Inferior parietal cortex (tissue), 1 donor: Measurements from ENCODE around the gene SLC22A1.
"Not testable (repeated sequence)": the region's sequence is repeated elsewhere in the genome, so short reads cannot be mapped to it uniquely, and the experiment has no call there.

ENCODE experiments used
- DNase-seq: peaks from one replicate; pipeline ENCODE4 v3.0.0-alpha.2; 2016; ENCODE audit errors: extremely low spot score

The SLC22A1 gene

DNA sequence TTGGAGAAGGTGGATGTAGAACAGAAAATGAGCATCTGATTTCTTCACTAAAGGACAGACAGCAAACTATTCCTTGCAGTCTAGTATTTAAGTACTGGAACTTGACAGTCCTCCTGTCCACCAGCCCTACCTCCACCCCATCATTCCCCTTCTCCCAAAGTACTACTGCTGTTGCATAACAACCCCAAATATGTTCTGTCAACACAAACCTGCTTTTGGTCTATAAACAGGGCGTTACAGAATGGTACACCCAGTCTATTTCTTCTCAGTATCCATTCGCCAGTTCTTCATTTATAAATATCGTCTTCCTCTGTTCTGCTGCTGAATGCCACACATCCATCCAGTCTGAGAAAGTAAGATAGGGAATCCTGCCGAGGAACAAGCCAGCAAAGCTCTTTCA is 27.7 kb upstream of the SLC22A1 start:
- DNase-seq = no peak

- DNase-seq = no peak
Observed at GRCh38 chr6:160095146-160095845, 26.3 kb upstream of the SLC22A1 start.

DNA sequence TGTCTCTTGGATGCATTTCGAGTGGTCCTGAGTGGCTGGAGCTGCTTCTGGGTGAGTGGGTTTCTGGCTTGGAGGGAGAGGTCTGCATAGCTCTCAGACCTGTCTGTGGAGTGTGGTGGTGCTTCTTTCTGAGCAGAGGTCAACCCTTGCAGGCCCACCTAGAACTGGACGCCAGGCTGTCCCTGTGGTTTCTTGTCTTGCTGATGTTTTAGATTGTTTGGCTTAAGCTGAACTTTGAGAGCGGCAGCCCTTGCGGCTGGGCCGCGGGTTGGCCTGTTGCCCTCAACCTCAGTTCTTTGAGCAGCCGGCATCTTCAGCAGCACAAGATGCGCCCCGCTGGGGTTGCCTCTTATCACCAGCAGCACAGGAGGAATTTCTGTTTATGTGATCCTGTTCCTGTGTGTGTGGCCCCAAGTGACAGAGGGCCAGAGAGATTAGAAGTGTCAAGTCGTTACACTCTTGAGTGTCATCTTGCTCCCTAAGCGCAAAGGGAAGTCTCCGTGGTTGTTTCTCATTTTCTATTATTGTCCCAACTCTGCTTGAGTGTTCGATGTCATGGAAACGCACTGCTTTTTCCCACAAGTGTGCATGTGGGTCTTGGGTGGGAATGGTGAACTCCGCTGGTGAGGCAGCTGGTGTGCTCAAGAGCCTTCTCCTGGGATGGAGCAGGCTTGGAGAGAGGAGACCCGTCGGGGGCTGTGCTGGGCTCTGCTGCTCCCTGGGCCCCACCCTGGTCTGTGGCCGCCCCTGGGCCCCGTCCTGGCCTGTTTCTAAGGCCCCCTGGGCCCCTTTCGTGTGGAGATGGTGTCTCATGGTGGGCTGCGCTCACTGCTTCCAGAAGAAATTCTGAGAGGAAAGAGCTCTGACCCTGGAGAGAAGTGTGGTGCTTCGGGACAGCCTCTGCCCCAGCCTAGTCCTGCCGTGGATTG is 20.1 kb upstream of the SLC22A1 start:
- peak; percentile 58 for DNase-seq

- DNase-seq = no peak
Observed at GRCh38 chr6:160102399-160102798, 19.2 kb upstream of the SLC22A1 start.

GRCh38 chr6:160102956-160103824 is 18.4 kb upstream of the SLC22A1 start:
- no peak for DNase-seq

DNA sequence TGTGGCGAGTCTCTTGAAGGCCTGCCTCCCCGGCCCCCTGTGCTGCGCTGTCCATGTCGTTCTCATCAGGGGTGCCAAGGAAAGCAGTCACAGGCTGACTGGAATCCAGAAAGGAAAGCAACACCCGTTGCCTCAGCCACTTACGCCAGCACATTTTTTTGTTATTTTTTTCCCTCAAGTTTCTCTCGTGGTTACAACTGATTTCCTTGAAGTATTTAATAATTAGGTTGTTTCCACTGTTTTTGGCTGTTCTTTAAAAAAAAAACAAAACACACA is 17.9 kb upstream of the SLC22A1 start:
- no peak for DNase-seq

DNA sequence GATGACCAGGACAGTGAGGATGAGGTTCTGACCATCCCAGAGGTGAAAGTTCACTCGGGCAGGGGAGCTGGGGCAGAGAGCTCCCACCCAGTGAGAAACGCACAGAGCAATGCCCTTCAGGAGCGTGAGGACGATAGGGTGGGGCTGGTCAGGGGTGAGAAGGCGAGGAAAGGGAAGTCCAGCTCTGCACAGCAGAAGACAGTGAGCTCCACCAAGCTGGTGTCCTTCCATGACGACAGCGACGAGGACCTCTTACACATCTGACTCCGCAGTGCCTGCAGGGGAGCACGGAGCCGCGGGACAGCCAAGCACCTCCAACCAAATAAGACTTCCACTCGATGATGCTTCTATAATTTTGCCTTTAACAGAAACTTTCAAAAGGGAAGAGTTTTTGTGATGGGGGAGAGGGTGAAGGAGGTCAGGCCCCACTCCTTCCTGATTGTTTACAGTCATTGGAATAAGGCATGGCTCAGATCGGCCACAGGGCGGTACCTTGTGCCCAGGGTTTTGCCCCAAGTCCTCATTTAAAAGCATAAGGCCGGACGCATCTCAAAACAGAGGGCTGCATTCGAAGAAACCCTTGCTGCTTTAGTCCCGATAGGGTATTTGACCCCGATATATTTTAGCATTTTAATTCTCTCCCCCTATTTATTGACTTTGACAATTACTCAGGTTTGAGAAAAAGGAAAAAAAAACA is 16.6 kb upstream of the SLC22A1 start:
- DNase-seq = no peak

GRCh38 chr6:160106010-160106409 is 15.6 kb upstream of the SLC22A1 start:
- no peak for DNase-seq

DNA sequence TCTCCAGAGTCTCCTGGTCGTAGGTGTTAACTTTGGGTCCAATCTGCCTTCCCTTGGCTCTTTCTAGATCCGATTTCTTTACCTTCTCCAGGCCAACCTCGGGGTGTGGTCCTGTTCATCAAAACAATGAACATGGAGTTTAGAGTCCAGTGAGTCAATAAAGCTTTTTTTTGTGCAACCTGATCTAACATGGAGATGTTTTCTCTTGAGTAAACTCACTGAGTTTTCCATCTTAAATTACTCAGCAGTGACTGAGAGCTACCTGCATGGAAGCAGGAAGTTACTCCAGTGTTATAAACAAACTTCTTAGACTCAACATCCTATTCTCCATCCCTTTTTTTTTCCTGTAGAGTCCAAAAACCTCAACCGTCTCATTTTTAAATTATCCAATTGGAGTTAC is 14.9 kb upstream of the SLC22A1 start:
- no peak for DNase-seq

DNA sequence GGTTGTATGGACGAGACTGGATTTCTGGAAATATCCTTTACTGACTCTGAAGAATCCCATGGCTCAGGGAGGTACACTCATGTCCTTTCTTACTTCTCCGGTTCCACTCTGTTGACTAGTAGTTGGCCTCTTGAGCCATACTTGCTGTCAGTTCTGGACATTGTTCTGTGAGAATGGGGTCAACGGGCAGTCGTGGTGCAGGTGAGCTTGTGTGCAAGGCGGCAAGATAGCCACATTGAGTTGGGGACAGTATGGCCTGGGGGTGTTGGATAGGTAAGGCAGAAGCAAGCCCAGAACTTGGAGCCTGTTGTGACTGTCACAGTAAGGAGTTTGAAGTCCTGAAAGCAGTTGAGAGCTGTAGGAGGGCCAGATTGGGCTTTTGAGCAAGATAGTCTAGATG is 13.5 kb upstream of the SLC22A1 start:
- DNase-seq = no peak

DNA sequence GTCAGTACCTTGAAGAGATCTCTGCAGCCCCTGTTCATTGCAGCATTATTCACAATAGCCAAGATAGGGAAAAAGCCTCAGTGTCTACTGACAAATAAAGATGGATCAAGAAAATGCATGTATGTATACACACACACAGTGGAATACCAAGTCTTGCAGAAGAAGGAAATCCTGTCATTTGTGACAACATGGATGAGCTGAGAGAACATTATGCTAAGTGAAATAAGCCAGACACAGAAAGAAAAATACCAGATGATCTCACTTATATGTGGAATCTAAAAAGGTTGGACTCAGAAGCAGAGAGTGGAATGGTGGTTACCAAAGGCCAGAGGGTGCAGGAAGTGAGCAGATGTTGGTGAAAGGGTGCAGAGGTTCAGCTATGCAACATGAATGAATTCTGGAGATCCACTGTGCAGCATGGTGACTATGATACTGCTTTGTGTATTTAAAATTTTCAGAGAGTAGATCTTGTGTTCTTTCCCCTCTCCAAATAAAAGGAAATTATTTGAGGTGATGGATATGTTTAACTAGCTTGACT is 11.0 kb upstream of the SLC22A1 start:
- DNase-seq = no peak

- DNase-seq = no peak
Observed at GRCh38 chr6:160111806-160112205, 9.8 kb upstream of the SLC22A1 start.

- DNase-seq = no peak
Observed at GRCh38 chr6:160112628-160113299, 8.9 kb upstream of the SLC22A1 start.

DNA sequence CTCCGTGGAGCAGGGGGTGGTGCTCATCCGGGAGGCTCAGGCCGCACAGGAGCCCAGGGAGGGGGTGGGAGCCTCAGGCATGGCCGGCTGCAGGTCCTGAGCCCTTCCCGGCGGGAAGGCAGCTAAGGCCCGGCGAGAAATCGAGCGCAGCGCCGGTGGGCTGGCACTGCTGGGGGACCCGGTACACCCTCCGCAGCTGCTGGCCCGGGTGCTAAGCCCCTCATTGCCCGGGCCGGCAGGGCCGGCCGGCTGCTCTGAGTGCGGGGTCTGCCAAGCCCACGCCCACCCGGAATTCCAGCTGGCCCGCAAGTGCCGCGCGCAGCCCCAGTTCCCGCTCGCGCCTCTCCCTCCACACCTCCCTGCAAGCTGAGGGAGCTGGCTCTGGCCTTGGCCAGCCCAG is 7.1 kb upstream of the SLC22A1 start:
- DNase-seq = not testable (repeated sequence)

DNA sequence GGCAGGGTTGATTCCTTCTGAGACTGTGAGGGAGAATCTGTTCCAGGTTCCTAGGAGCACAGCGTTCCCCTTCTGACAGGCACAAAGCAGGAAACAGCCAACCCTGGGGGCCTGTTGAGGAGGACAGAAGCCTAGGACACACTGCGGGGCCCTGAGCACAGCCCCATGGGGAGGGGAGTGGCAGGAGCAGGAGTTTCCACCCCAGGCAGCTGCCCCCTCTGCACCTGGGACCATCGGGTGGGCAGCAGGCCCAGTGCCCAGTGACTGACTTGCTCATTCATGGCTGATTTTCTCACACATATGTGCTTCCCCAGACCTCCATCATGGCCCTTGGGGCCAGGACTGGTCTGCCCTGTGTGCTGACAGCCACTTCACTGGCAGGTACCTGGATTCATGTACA is 6.2 kb upstream of the SLC22A1 start:
- no peak for DNase-seq

- no peak for DNase-seq
Observed at GRCh38 chr6:160116411-160116810, 5.2 kb upstream of the SLC22A1 start.

GRCh38 chr6:160117137-160117536 is 4.5 kb upstream of the SLC22A1 start:
- no peak for DNase-seq

DNA sequence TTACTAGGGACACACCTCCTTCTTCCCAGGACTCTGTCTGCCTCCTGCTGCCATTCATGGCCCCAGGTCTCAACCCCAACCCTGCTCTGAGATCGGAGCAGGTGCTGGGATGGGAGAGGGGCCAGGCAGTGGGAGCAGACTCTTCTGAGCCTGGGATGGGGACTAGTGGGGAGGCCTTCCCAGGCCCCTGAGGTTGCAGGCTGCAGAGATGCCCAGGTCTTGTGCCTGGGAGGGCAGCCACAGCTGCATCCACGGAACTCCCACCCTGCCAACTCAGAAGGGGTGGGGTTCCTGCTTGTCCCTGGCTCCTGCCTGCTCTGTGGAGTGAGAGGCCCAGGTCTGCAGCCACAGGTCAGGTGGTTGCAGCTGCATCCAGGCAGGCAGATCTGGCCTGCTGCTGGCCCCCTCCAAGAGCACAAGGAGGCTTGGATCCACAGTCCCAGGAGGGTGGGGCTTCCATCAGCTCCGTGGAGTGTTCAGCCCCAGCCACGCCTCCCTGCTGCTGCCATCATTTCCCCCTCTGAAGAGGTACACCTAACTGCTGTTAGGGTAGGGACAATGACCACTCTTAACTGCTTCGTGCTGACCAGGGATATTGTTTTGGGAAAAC is 2.9 kb upstream of the SLC22A1 start:
- DNase-seq = no peak

DNA sequence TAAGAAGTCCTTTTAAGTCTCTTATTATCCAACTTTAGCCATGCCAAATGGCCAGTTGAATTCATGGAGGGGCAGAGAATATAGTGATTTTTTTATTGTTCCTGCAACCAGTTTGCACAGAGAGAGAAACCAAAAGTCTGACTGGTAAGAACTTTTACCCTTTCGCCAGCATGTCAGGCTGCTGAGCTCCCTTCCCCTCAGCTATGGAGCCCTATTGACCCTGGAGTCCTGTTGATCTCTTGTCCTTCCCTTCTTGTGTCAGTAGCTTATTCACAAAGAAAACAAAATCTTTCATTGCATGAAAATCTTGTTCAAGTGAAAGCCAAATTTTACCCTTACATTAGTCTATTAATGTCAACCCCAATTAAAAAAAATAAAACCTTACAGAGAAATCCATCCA is 1.5 kb upstream of the SLC22A1 start:
- no peak for DNase-seq

DNA sequence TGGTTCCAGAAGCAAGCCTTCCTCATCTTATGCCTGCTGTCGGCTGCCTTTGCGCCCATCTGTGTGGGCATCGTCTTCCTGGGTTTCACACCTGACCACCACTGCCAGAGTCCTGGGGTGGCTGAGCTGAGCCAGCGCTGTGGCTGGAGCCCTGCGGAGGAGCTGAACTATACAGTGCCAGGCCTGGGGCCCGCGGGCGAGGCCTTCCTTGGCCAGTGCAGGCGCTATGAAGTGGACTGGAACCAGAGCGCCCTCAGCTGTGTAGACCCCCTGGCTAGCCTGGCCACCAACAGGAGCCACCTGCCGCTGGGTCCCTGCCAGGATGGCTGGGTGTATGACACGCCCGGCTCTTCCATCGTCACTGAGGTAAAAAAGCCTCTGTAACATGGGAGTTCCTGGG is 366 bp downstream of the SLC22A1 start:
- no peak for DNase-seq

DNA sequence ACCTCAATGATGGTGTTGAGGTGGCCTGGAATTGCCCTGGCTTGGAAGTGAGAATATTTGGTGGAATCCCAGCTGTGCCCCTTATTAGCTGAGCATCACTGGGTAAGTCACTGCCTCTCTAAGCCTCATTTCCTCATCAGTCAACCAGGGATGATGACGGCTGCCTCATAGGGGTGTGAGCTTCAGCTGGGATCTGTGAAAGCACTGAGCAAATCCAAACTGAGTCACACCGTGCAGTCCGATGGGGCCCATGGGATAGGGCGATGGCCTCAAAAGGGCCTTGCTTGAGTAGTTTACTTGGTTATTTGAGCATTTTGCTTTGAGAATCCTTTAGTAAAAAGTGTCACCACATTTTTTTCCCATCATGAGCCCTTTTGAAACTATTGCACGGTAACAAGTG is 1.1 kb downstream of the SLC22A1 start:
- no peak for DNase-seq
